Kidney glomerular epithelial cell (primary cell): Measurements from ENCODE around the gene APLF.
"Not testable (repeated sequence)": the region's sequence is repeated elsewhere in the genome, so short reads cannot be mapped to it uniquely, and the experiment has no call there.

Experiments
- DNase-seq: peaks from one replicate; lab custom pipeline; 2025; lab: John Stamatoyannopoulos, UW

The APLF gene

GRCh38 chr2:68529156-68529555 lies 61.8 kb downstream of the APLF start:
- DNase-seq: not testable (repeated sequence)

GRCh38 chr2:68529651-68530050 lies 62.3 kb downstream of the APLF start:
- not testable (repeated sequence) for DNase-seq

GRCh38 chr2:68536000-68536399 lies 68.6 kb downstream of the APLF start:
- DNase-seq: no peak

GRCh38 chr2:68537011-68537410 lies 69.6 kb downstream of the APLF start:
- DNase-seq: no peak

- no peak for DNase-seq
Measured at GRCh38 chr2:68537809-68538208, 70.4 kb downstream of the APLF start.

- DNase-seq: no peak
Measured at GRCh38 chr2:68544811-68545210, 77.4 kb downstream of the APLF start.

- DNase-seq: no peak
Measured at GRCh38 chr2:68548396-68548795, 81.0 kb downstream of the APLF start.

GRCh38 chr2:68553098-68553497 lies 85.7 kb downstream of the APLF start:
- no peak for DNase-seq

GRCh38 chr2:68555425-68556206 lies 88.2 kb downstream of the APLF start:
- DNase-seq: not testable (repeated sequence)

- no peak for DNase-seq
Measured at GRCh38 chr2:68556381-68556780, 89.0 kb downstream of the APLF start.

GRCh38 chr2:68558576-68558975 lies 91.2 kb downstream of the APLF start:
- no peak for DNase-seq

- no peak for DNase-seq
Measured at GRCh38 chr2:68559692-68560091, 92.3 kb downstream of the APLF start.

- no peak for DNase-seq
Measured at GRCh38 chr2:68560545-68560944, 93.2 kb downstream of the APLF start.

GRCh38 chr2:68561372-68561771 lies 94.0 kb downstream of the APLF start:
- no peak for DNase-seq

- DNase-seq: no peak
Measured at GRCh38 chr2:68562934-68563333, 95.5 kb downstream of the APLF start.

GRCh38 chr2:68564426-68564825 lies 97.0 kb downstream of the APLF start:
- no peak for DNase-seq

- DNase-seq: no peak
Measured at GRCh38 chr2:68565273-68565672, 97.9 kb downstream of the APLF start.

- DNase-seq: peak; percentile 36
Measured at GRCh38 chr2:68565858-68566257, 98.5 kb downstream of the APLF start.

- no peak for DNase-seq
Measured at GRCh38 chr2:68566362-68566761, 99.0 kb downstream of the APLF start.

GRCh38 chr2:68568116-68568515 lies 100.7 kb downstream of the APLF start:
- no peak for DNase-seq

GRCh38 chr2:68569604-68570003 lies 102.2 kb downstream of the APLF start:
- DNase-seq: no peak

- not testable (repeated sequence) for DNase-seq
Measured at GRCh38 chr2:68570434-68570833, 103.0 kb downstream of the APLF start.

- no peak for DNase-seq
Measured at GRCh38 chr2:68574202-68574791, 106.9 kb downstream of the APLF start.

- no peak for DNase-seq
Measured at GRCh38 chr2:68577183-68577582, 109.8 kb downstream of the APLF start.
